GM23248 (cell line): ENCODE data around the gene RAB11FIP5. TPM values are rescaled to one million over a fixed set of nuclear protein-coding genes. Genes with fewer than 3 reads are reported as not detected.

ENCODE experiments used
- DNase-seq: peaks from one replicate; pipeline ENCODE4 v3.0.0-alpha.2; 2015
- H2AFZ ChIP-seq: fragments of 200-600 bp; sonication (generic); 2 replicates; pipeline ENCODE4 v1.6.1; 2016; ENCODE audit warnings: antibody characterized with exemption
- H3F3A ChIP-seq: fragments of 200-600 bp; sonication (generic); 2 replicates; pipeline ENCODE4 v1.6.1; 2016; ENCODE audit warnings: mild to moderate bottlenecking, antibody characterized with exemption, mixed run types; ENCODE audit not compliant: insufficient read depth
- H3K27ac ChIP-seq: fragments of 200-600 bp; sonication (generic); 2 replicates; pipeline ENCODE4 v1.5.1; 2016; ENCODE audit warnings: mild to moderate bottlenecking
- H3K27me3 ChIP-seq: fragments of 200-600 bp; sonication (generic); replicated peaks from 2 replicates; pipeline ENCODE4 v1.6.1; 2016; ENCODE audit warnings: mild to moderate bottlenecking; ENCODE audit not compliant: insufficient read depth
- H3K36me3 ChIP-seq: fragments of 200-600 bp; sonication (generic); 2 replicates; pipeline ENCODE4 v1.6.1; 2016; ENCODE audit warnings: low read depth, mild to moderate bottlenecking
- H3K4me1 ChIP-seq: fragments of 200-600 bp; sonication (generic); 2 replicates; pipeline ENCODE4 v1.6.1; 2016; ENCODE audit warnings: mild to moderate bottlenecking; ENCODE audit not compliant: insufficient read depth
- H3K4me2 ChIP-seq: fragments of 200-600 bp; sonication (generic); one replicate; pipeline ENCODE4 v1.6.1; 2016; ENCODE audit warnings: mild to moderate bottlenecking; ENCODE audit not compliant: unreplicated experiment
- H3K4me3 ChIP-seq: fragments of 200-600 bp; sonication (generic); 2 replicates; pipeline ENCODE4 v1.5.1; 2016; ENCODE audit warnings: mild to moderate bottlenecking
- H3K79me2 ChIP-seq: fragments of 200-600 bp; sonication (generic); 2 replicates; pipeline ENCODE4 v1.6.1; 2016; ENCODE audit warnings: mild to moderate bottlenecking; ENCODE audit not compliant: insufficient read depth
- H3K9ac ChIP-seq: fragments of 200-600 bp; sonication (generic); 2 replicates; pipeline ENCODE4 v1.6.1; 2016; ENCODE audit warnings: mild to moderate bottlenecking
- H3K9me2 ChIP-seq: fragments of 200-600 bp; sonication (generic); 2 replicates; pipeline ENCODE4 v1.6.1; 2016; ENCODE audit warnings: mixed run types, mild to moderate bottlenecking, moderate library complexity; ENCODE audit not compliant: insufficient read depth
- H3K9me3 ChIP-seq: fragments of 200-600 bp; sonication (generic); one replicate; pipeline ENCODE4 v1.6.1; 2017; ENCODE audit warnings: low read depth
- H4K20me1 ChIP-seq: fragments of 200-600 bp; sonication (generic); 2 replicates; pipeline ENCODE4 v1.6.0; 2016; ENCODE audit not compliant: insufficient read depth
- EZH2 ChIP-seq: fragments of 200-600 bp; sonication (generic); IDR thresholded peaks from 2 replicates; pipeline ENCODE4 v1.6.1; 2018; ENCODE audit warnings: antibody characterized with exemption, mild to moderate bottlenecking; ENCODE audit not compliant: insufficient read depth, poor library complexity, severe bottlenecking
- EZH2phosphoT487 ChIP-seq: fragments of 200-600 bp; sonication (generic); IDR thresholded peaks from 2 replicates; pipeline ENCODE4 v1.6.1; 2018; ENCODE audit warnings: antibody characterized with exemption, moderate library complexity, mild to moderate bottlenecking, low read depth; ENCODE audit not compliant: insufficient read depth
- WGBS, 2 experiments: methylation state at CpG; one replicate each; pipeline ENCODE4 v1.1.6; 2015 to 2017; ENCODE audit warnings: low lambda C conversion rate in 2 of 2, low coverage in 1 of 2; ENCODE audit errors: missing lambda C conversion rate in 2 of 2; 5-methylcytosine and 5-hydroxymethylcytosine counted together
- in situ Hi-C: fragments of 300-500 bp; cut with MboI; formaldehyde crosslinking; loops from 2 replicates; pipeline ENCODE4 v1.15.0; 2020
- polyA plus RNA-seq: library from polyadenylated mRNA; unstranded; fragments of >200 nt; fragmentation: Nextera tagmentation; extraction: Ambion mirVana; gene quantifications from 2 replicates; pipeline ENCODE4 v1.2.1, GENCODE V29; 2016
- total RNA-seq: library from RNA; depleted of rRNA; stranded (reverse); fragments of >200 nt; shearing (Covaris generic); gene quantifications from 2 replicates; pipeline ENCODE4 v1.2.3, GENCODE V29; 2014

RAB11FIP5 gene
- total and polyA plus RNA-seq, 2 experiments from 2014 or later, result 34.4 to 71.9 TPM

GRCh38 chr2:73141896-73142295 lies 29.1 kb upstream of the RAB11FIP5 start:
- Histone ChIP-seq H4K20me1 (no peaks in the 10 kb centered on the region), H3K4me3 (no peak overlapping the region), H3K9me3 (no peaks in the 10 kb centered on the region), H3F3A (no peaks in the 10 kb centered on the region), H3K4me2 (no peak overlapping the region), H3K4me1 (no peaks in the 10 kb centered on the region), H3K79me2 (no peaks in the 10 kb centered on the region), H3K9me2 (no peaks in the 10 kb centered on the region), H3K36me3 (no peaks in the 10 kb centered on the region), H2AFZ (no peak overlapping the region), H3K9ac (no peak overlapping the region), H3K27me3 (no peaks in the 10 kb centered on the region), H3K27ac (no peak overlapping the region)
- DNase-seq, result no peak
- 84 to 89% methylated on average over 2 of the region's 2 CpGs for WGBS, 2 experiments
- TF ChIP-seq EZH2, result no peak
- no peak for TF ChIP-seq EZH2phosphoT487
- in situ Hi-C loops, result no loop called here

- Histone ChIP-seq H3K27ac (no peak overlapping the region), H3K4me1 (peaks cover 24% of the 10 kb centered on the region), H3K4me2 (no peak overlapping the region), H3K27me3 (no peaks in the 10 kb centered on the region), H4K20me1 (no peaks in the 10 kb centered on the region), H2AFZ (no peak overlapping the region), H3K9me2 (no peaks in the 10 kb centered on the region), H3F3A (no peaks in the 10 kb centered on the region), H3K9ac (no peak overlapping the region), H3K4me3 (no peak overlapping the region), H3K36me3 (no peaks in the 10 kb centered on the region), H3K79me2 (no peaks in the 10 kb centered on the region), H3K9me3 (no peaks in the 10 kb centered on the region)
- 74 to 79% methylated on average over 2 of the region's 2 CpGs for WGBS, 2 experiments
- no peak for DNase-seq
- in situ Hi-C loops, result no loop called here
- TF ChIP-seq EZH2, result no peak
- no peak for TF ChIP-seq EZH2phosphoT487
These were observed 22.5 kb upstream of the RAB11FIP5 start for GRCh38 chr2:73135236-73135635.

GRCh38 chr2:73134471-73134870 lies 21.7 kb upstream of the RAB11FIP5 start:
- H3F3A ChIP-seq, result no peaks in the 10 kb centered on the region
- DNase-seq, result peak; percentile 78
- WGBS, 2 experiments, result 27% methylated on average over 4 of the region's 4 CpGs
- no peaks in the 10 kb centered on the region for H3K36me3 ChIP-seq
- H3K9me3 ChIP-seq, result no peaks in the 10 kb centered on the region
- H2AFZ ChIP-seq, result no peak overlapping the region
- no peaks in the 10 kb centered on the region for H4K20me1 ChIP-seq
- in situ Hi-C loops, result no loop called here
- no peak for TF ChIP-seq EZH2
- H3K9ac ChIP-seq, result no peak overlapping the region
- peak overlapping the region; percentile 10 for H3K4me2 ChIP-seq
- H3K9me2 ChIP-seq, result no peaks in the 10 kb centered on the region
- H3K79me2 ChIP-seq, result no peaks in the 10 kb centered on the region
- H3K4me3 ChIP-seq, result no peak overlapping the region
- H3K27me3 ChIP-seq, result no peaks in the 10 kb centered on the region
- no peak overlapping the region for H3K27ac ChIP-seq
- peaks cover 24% of the 10 kb centered on the region for H3K4me1 ChIP-seq

- 23 to 39% methylated on average over 4 of the region's 4 CpGs for WGBS, 2 experiments
- Histone ChIP-seq H3K9me2 (no peaks in the 10 kb centered on the region), H3K4me1 (peaks cover 24% of the 10 kb centered on the region), H3F3A (no peaks in the 10 kb centered on the region), H3K27me3 (no peaks in the 10 kb centered on the region), H3K9me3 (no peaks in the 10 kb centered on the region), H3K79me2 (no peaks in the 10 kb centered on the region), H3K9ac (no peak overlapping the region), H2AFZ (peak overlapping the region; percentile 76), H3K4me3 (no peak overlapping the region), H4K20me1 (no peaks in the 10 kb centered on the region), H3K36me3 (no peaks in the 10 kb centered on the region), H3K4me2 (no peak overlapping the region), H3K27ac (no peak overlapping the region)
- in situ Hi-C loops, result no loop called here
- peak; percentile 23 for DNase-seq
- TF ChIP-seq EZH2phosphoT487 (no peak), EZH2 (no peak)
These were observed 20.9 kb upstream of the RAB11FIP5 start for GRCh38 chr2:73133566-73134197.

GRCh38 chr2:73131807-73132206 lies 19.1 kb upstream of the RAB11FIP5 start:
- 2 to 4% methylated on average over 3 of the region's 3 CpGs for WGBS, 2 experiments
- Histone ChIP-seq H3K36me3 (no peaks in the 10 kb centered on the region), H2AFZ (no peak overlapping the region), H3K9ac (no peak overlapping the region), H3K27ac (no peak overlapping the region), H3K4me3 (no peak overlapping the region), H3K27me3 (no peaks in the 10 kb centered on the region), H3K4me1 (peaks cover 24% of the 10 kb centered on the region), H4K20me1 (no peaks in the 10 kb centered on the region), H3K9me2 (no peaks in the 10 kb centered on the region), H3K4me2 (peak overlapping the region; percentile 21), H3F3A (no peaks in the 10 kb centered on the region), H3K9me3 (no peaks in the 10 kb centered on the region), H3K79me2 (no peaks in the 10 kb centered on the region)
- DNase-seq, result peak; percentile 66
- TF ChIP-seq EZH2phosphoT487 (no peak), EZH2 (no peak)
- in situ Hi-C loops, result no loop called here
